Stimulated activated CD4-positive, alpha-beta T cell treated with anti-CD3 and anti-CD28 coated beads, Interleukin-1b, Interleukin-23, amount 100 ng/mL, for 24 hours (primary cell): Measurements from ENCODE around the gene TMSB15C.
"Not testable (repeated sequence)": the region's sequence is repeated elsewhere in the genome, so short reads cannot be mapped to it uniquely, and the experiment has no call there.

Experiments used
- DNase-seq, 4 experiments: peaks; one replicate each; pipeline ENCODE4 v3.0.0-alpha.2; 2020; ENCODE audit warnings: low read depth in 4 of 4, low spot score in 1 of 4

The TMSB15C gene

GRCh38 chrX:104075778-104076445, at the start of gene TMSB15C:
Gene TMSB15C (minus strand): TSS chrX:104076236.
- not testable (repeated sequence) for DNase-seq

GRCh38 chrX:104122829-104123228, 46.8 kb upstream of the TMSB15C start:
- no peak for DNase-seq

GRCh38 chrX:104118765-104119164, 42.7 kb upstream of the TMSB15C start:
- DNase-seq, result no peak

GRCh38 chrX:104117759-104118158, 41.7 kb upstream of the TMSB15C start:
- DNase-seq, result no peak

GRCh38 chrX:104113222-104113965, 37.4 kb upstream of the TMSB15C start:
- peak in 3 of 4 experiments; percentile 11 to 33 (median 15) for DNase-seq

GRCh38 chrX:104112326-104112951, 36.4 kb upstream of the TMSB15C start, which contains the start of gene ZCCHC18:
Gene ZCCHC18 (plus strand): TSS chrX:104112523. CDS start chrX:104114112, 1,589 bp downstream.
- DNase-seq, result peak in 2 of 4 experiments; percentile 13 to 16

- not testable (repeated sequence) for DNase-seq
These were observed 34.6 kb upstream of the TMSB15C start for GRCh38 chrX:104110491-104111240.

GRCh38 chrX:104108955-104109354, 32.9 kb upstream of the TMSB15C start:
- no peak for DNase-seq

GRCh38 chrX:104105330-104106262, 29.6 kb upstream of the TMSB15C start:
- no peak for DNase-seq

- no peak for DNase-seq
These were observed 28.6 kb upstream of the TMSB15C start for GRCh38 chrX:104104676-104105075.

- DNase-seq, result no peak
These were observed 22.9 kb upstream of the TMSB15C start for GRCh38 chrX:104098919-104099318.

- DNase-seq, result peak in 1 of 4 experiments; percentile 25
These were observed 22.2 kb upstream of the TMSB15C start for GRCh38 chrX:104098151-104098808.

- no peak for DNase-seq
These were observed 9.9 kb upstream of the TMSB15C start for GRCh38 chrX:104085919-104086318.

GRCh38 chrX:104085477-104085876, 9.4 kb upstream of the TMSB15C start:
- no peak for DNase-seq

- DNase-seq, result no peak
These were observed 8.7 kb upstream of the TMSB15C start for GRCh38 chrX:104084534-104085277.

GRCh38 chrX:104084063-104084462, 8.0 kb upstream of the TMSB15C start:
- no peak for DNase-seq

GRCh38 chrX:104077854-104078253, 1.8 kb upstream of the TMSB15C start:
- DNase-seq, result not testable (repeated sequence)

- DNase-seq, result not testable (repeated sequence)
These were observed 13.4 kb downstream of the TMSB15C start for GRCh38 chrX:104062636-104063035.

GRCh38 chrX:104054956-104055355, 21.1 kb downstream of the TMSB15C start:
- not testable (repeated sequence) for DNase-seq
